Muscle layer of duodenum (tissue), 2 donors: Measurements from ENCODE around the gene MYL6B.
A peak's percentile ranks its signal among the peaks of the same experiment; 100 is the strongest.

Experiments used
- H3K27ac ChIP-seq: one replicate; pipeline ENCODE4 v1.7.0; 2013; ENCODE audit warnings: mild to moderate bottlenecking, low read length
- H3K27me3 ChIP-seq: one replicate; pipeline ENCODE4 v1.7.0; 2013; ENCODE audit warnings: low read depth, mild to moderate bottlenecking, control low read depth, low read length
- H3K36me3 ChIP-seq, 2 donors: one replicate each; pipeline ENCODE4 v1.7.0; 2013; ENCODE audit warnings: low read length in 2 of 2, control low read depth in 1 of 2, mild to moderate bottlenecking in 1 of 2; ENCODE audit not compliant: insufficient read depth in 2 of 2, control insufficient read depth in 1 of 2
- H3K4me1 ChIP-seq, 2 donors: one replicate each; pipeline ENCODE4 v1.7.0; 2013; ENCODE audit warnings: low read length in 2 of 2, mild to moderate bottlenecking in 2 of 2, control low read depth in 1 of 2, moderate library complexity in 1 of 2; ENCODE audit not compliant: insufficient read depth in 2 of 2, control insufficient read depth in 1 of 2
- H3K4me3 ChIP-seq, 2 donors: one replicate each; pipeline ENCODE4 v1.7.0; 2013; ENCODE audit warnings: low read length in 2 of 2, low read depth in 1 of 2, mild to moderate bottlenecking in 1 of 2
- H3K9me3 ChIP-seq, 2 donors: one replicate each; pipeline ENCODE4 v1.7.0; 2013; ENCODE audit warnings: low read length in 2 of 2, control low read depth in 1 of 2, mild to moderate bottlenecking in 1 of 2; ENCODE audit not compliant: control insufficient read depth in 1 of 2
- donor health status: healthy.

MYL6B gene

DNA sequence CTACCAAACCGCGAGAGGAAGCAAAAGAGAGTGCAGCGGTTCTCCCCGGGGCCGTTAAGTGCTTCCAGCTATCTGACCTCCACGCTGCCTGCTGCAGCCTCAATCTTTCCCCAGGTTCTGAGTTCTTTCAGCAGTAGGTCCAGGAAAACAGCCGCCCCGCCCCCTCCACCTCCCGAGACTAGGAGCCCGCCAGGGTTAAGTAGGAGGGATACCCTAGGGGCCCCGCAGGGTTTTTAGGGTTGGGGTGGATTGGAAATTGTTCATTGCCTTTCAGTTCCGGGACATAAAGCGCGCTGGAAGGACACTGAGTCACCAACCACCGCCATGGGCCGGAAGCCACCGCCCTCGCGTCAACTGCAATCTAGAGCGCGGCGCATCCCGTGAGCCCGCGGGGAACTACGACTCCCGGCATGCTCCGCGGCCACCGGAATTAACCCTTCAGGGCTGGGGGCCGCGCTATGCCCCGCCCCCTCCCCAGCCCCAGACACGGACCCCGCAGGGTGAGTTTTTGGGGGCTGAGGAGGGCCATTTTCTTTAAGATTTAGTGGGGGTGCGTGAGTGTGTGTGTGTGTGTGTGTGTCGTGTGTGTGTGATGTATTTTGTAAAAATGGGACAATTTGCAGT is at the start of gene MYL6B:
MYL6B (plus strand) TSS at position 456 of the 624 bp plus-strand sequence. CDS start 1,332 bp downstream, outside the sequence.
- Histone ChIP-seq H3K27me3 (no peaks in the 10 kb centered on the region), H3K36me3 (no peaks in the 10 kb centered on the region), H3K4me3 (peak within 1 kb of the TSS; percentile 69 to 75), H3K9me3 (no peaks in the 10 kb centered on the region), H3K27ac (peak within 1 kb of the TSS; percentile 93), H3K4me1 (peaks cover 16 to 22% of the 10 kb centered on the region in 2 donors)

DNA sequence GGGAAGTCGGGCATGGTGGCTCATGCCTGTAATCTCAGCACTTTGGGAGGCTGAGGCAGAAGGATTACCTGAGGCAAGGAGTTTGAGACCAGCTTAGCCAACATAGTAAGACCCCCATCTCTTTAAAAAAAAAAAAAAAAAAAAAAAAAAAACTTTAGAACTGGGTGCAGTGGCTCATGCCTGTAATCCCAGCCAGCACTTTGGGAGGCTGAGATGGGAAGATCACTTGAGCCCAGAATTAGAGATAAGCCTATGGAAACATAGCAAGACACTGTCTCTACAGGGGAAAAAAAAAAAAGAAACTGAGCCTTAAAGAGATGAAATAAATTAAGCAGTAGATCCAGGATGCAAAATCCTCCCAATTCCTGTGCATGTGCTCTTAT is 49.7 kb upstream of the MYL6B start:
- Histone ChIP-seq H3K4me1 (peaks cover 10 to 28% of the 10 kb centered on the region in 2 donors), H3K9me3 (no peaks in the 10 kb centered on the region), H3K27ac (no peak overlapping the region), H3K4me3 (no peak overlapping the region), H3K27me3 (no peaks in the 10 kb centered on the region), H3K36me3 (peaks cover 11% of the 10 kb centered on the region in 2 donors)

DNA sequence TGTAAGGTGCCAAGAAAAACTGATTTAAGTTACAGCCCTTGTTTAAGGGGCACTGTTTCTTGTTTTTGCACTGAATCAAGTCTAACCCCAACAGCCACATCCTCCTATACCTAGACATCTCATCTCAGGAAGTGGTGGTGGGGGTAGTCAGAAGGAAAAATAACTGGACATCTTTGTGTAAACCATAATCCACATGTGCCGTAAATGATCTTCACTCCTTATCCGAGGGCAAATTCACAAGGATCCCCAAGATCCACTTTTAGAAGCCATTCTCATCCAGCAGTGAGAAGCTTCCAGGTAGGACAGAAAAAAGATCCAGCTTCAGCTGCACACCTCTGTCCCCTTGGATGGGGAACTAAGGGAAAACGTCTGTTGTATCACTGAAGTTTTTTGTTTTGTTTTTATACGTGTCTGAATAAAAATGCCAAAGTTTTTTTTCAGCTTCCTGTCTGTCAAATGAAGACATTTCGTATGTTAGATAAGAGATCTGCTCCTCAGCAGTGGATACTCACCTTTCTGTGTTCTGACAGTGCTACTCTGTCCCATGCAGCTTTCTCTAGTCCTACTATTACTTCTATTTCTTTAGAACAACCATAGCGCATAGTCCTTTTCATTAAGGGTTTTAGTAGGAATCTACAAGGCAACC is 49.2 kb upstream of the MYL6B start:
- Histone ChIP-seq H3K4me3 (peak overlapping the region; percentile 74 to 77), H3K27ac (peak overlapping the region; percentile 90), H3K36me3 (peaks cover 16% of the 10 kb centered on the region in 2 donors), H3K9me3 (no peaks in the 10 kb centered on the region), H3K4me1 (peaks cover 10 to 28% of the 10 kb centered on the region in 2 donors), H3K27me3 (no peaks in the 10 kb centered on the region)

DNA sequence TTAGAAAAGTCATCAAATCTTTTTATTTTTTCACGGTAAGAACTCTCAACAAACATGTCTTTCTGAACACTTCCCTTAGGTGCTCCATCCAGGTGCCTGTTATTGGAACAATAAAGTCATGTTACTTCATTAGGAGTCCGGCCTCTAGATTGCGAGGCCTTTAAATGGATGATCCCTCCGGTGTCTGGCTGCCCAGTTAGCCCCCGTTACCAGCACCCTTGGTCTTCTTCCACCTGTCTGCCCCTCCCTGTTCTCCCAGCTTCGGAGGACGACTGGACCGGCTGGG is 48.6 kb upstream of the MYL6B start:
- Histone ChIP-seq H3K9me3 (no peaks in the 10 kb centered on the region), H3K27me3 (no peaks in the 10 kb centered on the region), H3K4me1 (peaks cover 10 to 28% of the 10 kb centered on the region in 2 donors), H3K27ac (peak overlapping the region; percentile 90), H3K36me3 (peaks cover 20 to 22% of the 10 kb centered on the region in 2 donors), H3K4me3 (peak overlapping the region; percentile 74 to 77)

DNA sequence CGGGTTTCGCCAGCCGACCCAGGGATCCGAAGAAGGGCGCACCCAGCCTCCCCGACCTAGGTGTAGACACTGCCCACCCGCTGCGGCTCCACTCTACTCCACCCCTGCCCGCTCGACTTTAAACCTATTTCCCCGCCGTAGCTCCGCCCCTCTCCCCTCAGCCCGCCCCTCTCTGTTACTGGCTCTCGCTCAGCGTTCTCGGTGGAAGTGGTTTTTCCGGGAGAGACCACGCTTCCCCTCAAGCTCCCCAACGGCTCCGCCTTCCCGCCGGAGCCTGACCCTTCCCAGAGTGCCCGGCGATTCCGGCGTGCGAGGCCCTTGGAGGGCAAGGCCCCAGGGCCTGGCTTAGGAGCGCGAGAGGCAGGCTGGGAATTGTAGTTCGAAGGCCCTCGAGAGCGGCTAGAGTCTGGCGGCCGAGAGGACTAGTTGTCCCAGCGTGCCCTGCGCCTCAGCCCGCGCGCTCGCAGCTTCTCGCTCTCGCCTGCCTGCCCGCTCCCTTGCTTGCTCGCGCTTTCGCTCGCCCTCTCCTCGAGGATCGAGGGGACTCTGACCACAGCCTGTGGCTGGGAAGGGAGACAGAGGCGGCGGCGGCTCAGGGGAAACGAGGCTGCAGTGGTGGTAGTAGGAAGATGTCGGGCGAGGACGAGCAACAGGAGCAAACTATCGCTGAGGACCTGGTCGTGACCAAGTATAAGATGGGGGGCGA is 48.1 kb upstream of the MYL6B start, which contains the start of gene PA2G4:
PA2G4 (plus strand) TSS at position 451 of the 706 bp plus-strand sequence; CDS start at position 630, 179 bp downstream.
- Histone ChIP-seq H3K36me3 (peaks cover 20 to 25% of the 10 kb centered on the region in 2 donors), H3K27me3 (no peaks in the 10 kb centered on the region), H3K4me1 (peaks cover 10 to 28% of the 10 kb centered on the region in 2 donors), H3K9me3 (no peaks in the 10 kb centered on the region), H3K27ac (peak within 1 kb of the TSS; percentile 90), H3K4me3 (peak within 1 kb of the TSS; percentile 74 to 77)

DNA sequence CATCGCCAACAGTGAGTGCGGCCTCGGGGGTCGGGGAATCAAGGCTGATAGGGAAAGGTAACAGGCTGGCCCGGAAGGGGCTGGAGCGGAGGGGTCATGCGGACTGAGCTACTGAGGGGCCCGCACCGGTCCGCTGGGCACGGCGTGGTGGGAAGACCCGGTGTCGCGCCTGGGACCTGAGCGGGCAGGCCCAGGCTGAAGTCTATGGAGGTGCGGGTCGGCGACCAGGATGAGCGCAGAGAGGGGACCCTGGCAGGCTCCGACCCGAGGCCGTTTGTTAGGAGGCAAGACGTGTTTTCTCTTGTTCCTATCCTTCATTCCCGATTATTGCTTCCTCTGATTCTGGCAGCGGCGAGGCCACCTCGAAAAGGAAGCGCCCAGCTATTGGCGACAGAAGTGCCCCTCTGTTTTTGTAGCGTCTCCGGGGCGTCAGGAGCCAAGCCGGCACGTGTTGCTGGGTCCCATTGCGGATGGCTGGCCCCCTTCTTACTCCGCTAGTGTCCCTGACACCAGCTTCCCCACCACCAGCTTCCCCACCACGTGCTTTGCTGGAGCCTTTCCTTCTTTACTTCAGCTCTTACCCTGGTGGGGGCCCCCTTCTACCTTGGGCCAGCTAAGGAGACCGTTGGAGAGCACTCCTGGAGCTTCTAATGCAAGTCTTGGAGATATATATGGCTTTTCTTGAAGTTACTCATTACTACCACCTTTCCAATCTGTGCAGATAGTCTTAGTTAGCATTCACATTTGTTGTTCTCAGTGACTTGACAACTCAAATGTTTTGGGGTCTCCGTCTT is 47.4 kb upstream of the MYL6B start:
- Histone ChIP-seq H3K36me3 (peaks cover 26 to 32% of the 10 kb centered on the region in 2 donors), H3K4me1 (peaks cover 10 to 28% of the 10 kb centered on the region in 2 donors), H3K27ac (peak overlapping the region; percentile 90), H3K4me3 (peak overlapping the region; percentile 74 to 77), H3K9me3 (no peaks in the 10 kb centered on the region), H3K27me3 (no peaks in the 10 kb centered on the region)

DNA sequence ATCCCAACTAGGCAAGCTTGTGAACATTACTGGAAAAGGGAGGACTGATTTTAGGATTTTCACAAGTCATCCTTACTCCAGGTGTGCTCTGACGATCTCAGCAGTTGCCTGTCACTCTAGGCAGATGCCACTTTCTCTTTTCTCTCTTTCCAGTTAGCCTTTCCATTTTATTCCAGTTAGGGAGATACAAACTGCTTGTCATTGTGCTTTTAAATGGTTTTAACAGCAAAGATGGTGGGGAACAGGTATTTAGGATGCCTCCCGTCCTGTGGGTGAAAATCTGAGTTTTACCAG is 46.8 kb upstream of the MYL6B start:
- peaks cover 30 to 37% of the 10 kb centered on the region in 2 donors for H3K36me3 ChIP-seq
- peaks cover 10 to 28% of the 10 kb centered on the region in 2 donors for H3K4me1 ChIP-seq
- peak overlapping the region; percentile 90 for H3K27ac ChIP-seq
- H3K4me3 ChIP-seq, result peak overlapping the region; percentile 74 to 77
- no peaks in the 10 kb centered on the region for H3K27me3 ChIP-seq
- H3K9me3 ChIP-seq, result no peaks in the 10 kb centered on the region

DNA sequence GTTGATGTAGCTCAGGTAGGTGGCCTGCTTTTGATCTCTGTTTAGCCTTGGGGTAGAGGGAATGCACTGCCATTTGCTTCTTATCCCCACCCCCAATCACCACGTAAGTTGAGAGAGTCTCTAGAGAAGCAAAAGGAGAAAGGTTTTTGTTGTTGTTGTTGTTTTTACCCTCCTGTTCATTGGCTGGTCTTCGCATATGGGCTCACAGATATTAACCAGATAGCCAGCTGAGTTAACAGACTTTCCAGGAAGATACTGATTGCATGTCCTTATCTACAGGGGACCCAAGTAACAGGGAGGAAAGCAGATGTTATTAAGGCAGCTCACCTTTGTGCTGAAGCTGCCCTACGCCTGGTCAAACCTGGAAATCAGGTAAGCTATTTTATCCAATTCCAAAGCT is 45.1 kb upstream of the MYL6B start:
- H3K9me3 ChIP-seq, result no peaks in the 10 kb centered on the region
- H3K4me1 ChIP-seq, result peaks cover 10 to 28% of the 10 kb centered on the region in 2 donors
- no peak overlapping the region for H3K27ac ChIP-seq
- no peaks in the 10 kb centered on the region for H3K27me3 ChIP-seq
- H3K36me3 ChIP-seq, result peaks cover 43 to 52% of the 10 kb centered on the region in 2 donors
- no peak overlapping the region for H3K4me3 ChIP-seq

DNA sequence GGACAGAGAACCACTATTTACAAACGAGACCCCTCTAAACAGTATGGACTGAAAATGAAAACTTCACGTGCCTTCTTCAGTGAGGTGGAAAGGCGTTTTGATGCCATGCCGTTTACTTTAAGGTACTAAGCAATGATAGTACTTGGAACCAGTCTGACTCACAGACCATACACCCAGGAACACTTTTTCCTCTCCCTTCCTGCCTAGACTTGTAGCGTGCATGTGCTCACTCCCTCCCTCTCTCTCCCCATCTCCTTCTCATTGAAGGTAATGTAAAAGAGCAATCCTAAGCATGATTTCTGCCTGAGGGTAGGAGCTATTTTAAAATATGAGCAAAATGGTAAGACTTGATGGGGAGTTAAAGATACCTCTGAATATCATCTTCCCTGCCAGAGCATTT is 41.8 kb upstream of the MYL6B start:
- no peak overlapping the region for H3K4me3 ChIP-seq
- H3K27ac ChIP-seq, result no peak overlapping the region
- H3K4me1 ChIP-seq, result peaks cover 6 to 16% of the 10 kb centered on the region in 2 donors
- no peaks in the 10 kb centered on the region for H3K9me3 ChIP-seq
- H3K27me3 ChIP-seq, result no peaks in the 10 kb centered on the region
- H3K36me3 ChIP-seq, result peaks cover 53 to 66% of the 10 kb centered on the region in 2 donors

DNA sequence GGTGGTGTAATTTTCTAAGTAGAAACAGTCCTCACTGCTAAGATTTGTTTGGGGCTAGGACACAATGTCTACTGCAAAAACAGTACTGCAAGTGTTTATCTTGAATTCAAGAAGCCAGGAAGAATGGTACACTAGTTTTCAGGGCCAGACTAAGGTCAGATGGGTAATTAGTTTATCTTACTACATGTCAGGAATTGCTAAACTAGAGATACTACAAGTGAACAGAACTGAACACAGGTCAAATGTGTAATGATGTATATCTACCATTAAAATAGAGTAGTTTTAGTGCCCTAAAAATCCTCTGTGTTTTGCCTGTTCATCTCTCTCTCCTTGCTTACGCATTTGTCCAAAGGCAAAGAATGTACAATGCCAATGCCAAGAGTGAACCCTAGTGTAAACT is 38.3 kb upstream of the MYL6B start:
- Histone ChIP-seq H3K36me3 (peaks cover 34 to 47% of the 10 kb centered on the region in 2 donors), H3K27ac (no peak overlapping the region), H3K9me3 (no peaks in the 10 kb centered on the region), H3K4me3 (no peak overlapping the region), H3K4me1 (peaks cover 8 to 14% of the 10 kb centered on the region in 2 donors), H3K27me3 (no peaks in the 10 kb centered on the region)

DNA sequence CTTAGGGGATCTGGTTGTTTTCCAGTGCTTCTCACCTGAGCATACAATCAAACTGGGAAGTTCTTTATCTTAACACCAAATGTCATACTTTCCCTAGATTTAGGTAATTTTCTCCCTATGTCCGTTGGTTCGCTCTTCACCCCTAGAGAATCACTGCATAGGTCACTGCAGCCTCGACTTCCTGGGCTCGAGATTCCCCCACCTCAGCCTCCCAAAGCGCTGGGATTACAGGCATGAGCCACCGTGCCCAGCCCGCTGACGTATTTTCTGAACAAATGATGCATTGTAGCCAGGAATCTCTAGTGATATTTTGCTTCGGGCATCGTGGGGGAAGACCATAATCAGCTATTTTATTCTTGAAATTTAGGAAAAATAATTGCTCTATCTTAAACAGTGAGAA is 37.1 kb upstream of the MYL6B start:
- no peaks in the 10 kb centered on the region for H3K9me3 ChIP-seq
- peaks cover 26 to 37% of the 10 kb centered on the region in 2 donors for H3K36me3 ChIP-seq
- H3K27ac ChIP-seq, result peak overlapping the region; percentile 100
- peak overlapping the region; percentile 91 to 99 for H3K4me3 ChIP-seq
- no peaks in the 10 kb centered on the region for H3K27me3 ChIP-seq
- peaks cover 16 to 25% of the 10 kb centered on the region in 2 donors for H3K4me1 ChIP-seq
